Measurements from ENCODE around the gene TGFBR1. TPM values are rescaled to one million over a fixed set of nuclear protein-coding genes. Genes with fewer than 3 reads are reported as not detected.

TGFBR1 gene
- total RNA-seq, 2 donors from 2014 or later = 8.0 to 15.4 TPM

DNA sequence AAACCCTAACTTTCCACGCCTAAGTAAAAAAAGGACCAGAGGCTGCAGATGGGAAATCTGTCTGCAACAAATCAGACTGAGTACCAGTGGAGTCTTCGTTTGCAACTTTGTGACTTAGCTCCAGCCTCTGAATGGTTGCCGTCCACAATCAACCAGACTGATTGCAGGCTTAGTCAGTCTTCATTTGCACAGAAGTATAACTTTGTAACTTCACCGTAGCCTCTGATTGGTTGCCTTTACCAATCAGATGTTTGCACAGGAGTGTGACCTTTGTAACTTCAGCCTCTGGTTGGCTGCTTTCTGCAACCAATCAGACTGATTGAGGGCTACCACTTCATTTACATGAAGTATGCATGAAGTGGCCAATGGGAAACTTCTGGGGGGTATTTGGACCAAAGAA is 53.7 kb downstream of the TGFBR1 start:
- Histone ChIP-seq H3K9me3 (no peaks in the 10 kb centered on the region), H3K4me1 (no peaks in the 10 kb centered on the region), H3K36me3 (no peaks in the 10 kb centered on the region), H3K27ac (no peak overlapping the region), H3K27me3 (no peaks in the 10 kb centered on the region), H3K4me3 (no peak overlapping the region)
- no peak for DNase-seq (ENCODE audit: low spot score)
- TF ChIP-seq, protein P1, sequence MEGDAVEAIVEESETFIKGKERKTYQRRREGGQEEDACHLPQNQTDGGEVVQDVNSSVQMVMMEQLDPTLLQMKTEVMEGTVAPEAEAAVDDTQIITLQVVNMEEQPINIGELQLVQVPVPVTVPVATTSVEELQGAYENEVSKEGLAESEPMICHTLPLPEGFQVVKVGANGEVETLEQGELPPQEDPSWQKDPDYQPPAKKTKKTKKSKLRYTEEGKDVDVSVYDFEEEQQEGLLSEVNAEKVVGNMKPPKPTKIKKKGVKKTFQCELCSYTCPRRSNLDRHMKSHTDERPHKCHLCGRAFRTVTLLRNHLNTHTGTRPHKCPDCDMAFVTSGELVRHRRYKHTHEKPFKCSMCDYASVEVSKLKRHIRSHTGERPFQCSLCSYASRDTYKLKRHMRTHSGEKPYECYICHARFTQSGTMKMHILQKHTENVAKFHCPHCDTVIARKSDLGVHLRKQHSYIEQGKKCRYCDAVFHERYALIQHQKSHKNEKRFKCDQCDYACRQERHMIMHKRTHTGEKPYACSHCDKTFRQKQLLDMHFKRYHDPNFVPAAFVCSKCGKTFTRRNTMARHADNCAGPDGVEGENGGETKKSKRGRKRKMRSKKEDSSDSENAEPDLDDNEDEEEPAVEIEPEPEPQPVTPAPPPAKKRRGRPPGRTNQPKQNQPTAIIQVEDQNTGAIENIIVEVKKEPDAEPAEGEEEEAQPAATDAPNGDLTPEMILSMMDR (IDR thresholded peaks at IDR 0.05) = no peak

DNA sequence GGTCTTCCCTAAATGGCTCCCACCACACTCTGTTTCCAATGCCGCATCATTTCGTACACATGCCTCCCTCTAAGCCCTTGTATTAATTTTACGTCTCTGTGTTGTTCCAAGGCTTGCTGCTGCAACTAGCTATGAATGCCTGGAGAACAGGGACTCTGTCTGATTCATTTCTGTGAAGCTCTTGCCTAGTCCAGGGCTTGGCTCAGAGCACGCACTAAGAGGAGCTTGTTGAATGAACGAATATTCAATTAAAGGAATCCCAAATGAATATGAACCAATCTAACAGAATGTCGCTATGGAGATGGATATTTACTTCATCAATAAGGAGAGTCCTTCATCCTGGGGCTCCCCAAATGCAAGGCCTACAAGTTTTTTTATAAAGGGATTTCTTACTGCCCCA is 55.3 kb downstream of the TGFBR1 start:
- Histone ChIP-seq H3K4me1 (no peaks in the 10 kb centered on the region), H3K36me3 (no peaks in the 10 kb centered on the region), H3K27me3 (no peaks in the 10 kb centered on the region), H3K4me3 (no peak overlapping the region), H3K27ac (no peak overlapping the region), H3K9me3 (no peaks in the 10 kb centered on the region)
- TF ChIP-seq, protein P1 (IDR thresholded peaks at IDR 0.05) = no peak
- no peak for DNase-seq (ENCODE audit: low spot score)

DNA sequence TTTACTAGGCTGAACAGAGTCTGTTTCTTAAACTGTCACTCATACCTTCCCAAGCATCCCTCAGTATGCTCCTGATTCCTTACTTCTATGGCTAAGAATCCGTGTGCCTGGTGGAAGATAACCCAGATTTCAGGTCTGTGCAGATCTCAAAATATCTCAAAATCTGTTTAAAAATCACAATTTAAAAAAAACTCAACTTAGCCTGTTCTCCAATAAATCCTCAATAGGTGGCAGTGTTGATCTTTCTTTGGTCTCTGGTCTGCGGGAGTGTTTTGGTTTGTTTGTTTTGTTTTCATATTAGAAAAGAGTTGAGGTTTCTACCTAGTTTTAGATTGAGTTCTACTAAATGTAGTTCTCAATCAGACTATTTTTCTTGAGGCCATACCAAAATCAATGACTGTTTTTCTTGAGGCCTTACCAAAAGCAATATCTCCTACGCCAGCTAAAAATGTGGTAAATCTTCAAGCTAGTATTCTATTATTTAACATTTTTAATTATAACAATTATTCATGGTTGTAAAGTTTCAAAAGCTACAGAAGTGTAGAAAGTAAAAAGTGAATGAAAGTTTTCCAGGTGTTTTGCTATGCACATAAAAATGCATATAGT is 57.9 kb downstream of the TGFBR1 start:
- Histone ChIP-seq H3K9me3 (no peaks in the 10 kb centered on the region), H3K27ac (no peak overlapping the region), H3K36me3 (no peaks in the 10 kb centered on the region), H3K4me3 (no peak overlapping the region), H3K4me1 (no peaks in the 10 kb centered on the region), H3K27me3 (no peaks in the 10 kb centered on the region)
- TF ChIP-seq, protein P1 (IDR thresholded peaks at IDR 0.05) = peak in 1 of 2 donors; percentile 70
- no peak for DNase-seq (ENCODE audit: low spot score)

DNA sequence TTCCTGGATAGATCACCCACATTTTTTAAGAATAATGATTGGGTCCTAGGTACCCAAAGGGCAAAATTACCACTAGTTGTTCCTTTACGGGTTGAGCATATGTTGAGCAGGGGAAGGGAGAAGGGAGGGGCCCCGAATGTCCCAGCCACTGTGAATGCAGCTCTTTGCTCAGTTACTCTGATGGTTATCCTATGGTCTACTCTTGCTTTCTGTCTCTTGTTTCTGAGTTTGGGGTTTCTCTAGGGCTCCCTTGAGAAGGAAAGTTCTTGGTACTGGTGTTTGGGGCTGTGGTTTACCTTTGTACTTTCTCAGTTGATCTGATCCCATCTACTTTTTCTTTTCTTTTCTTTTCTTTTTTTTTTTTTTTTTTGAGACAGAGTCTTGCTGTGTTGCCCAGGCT is 61.2 kb downstream of the TGFBR1 start:
- Histone ChIP-seq H3K27ac (no peak overlapping the region), H3K9me3 (no peaks in the 10 kb centered on the region), H3K36me3 (no peaks in the 10 kb centered on the region), H3K27me3 (no peaks in the 10 kb centered on the region), H3K4me1 (no peaks in the 10 kb centered on the region), H3K4me3 (no peak overlapping the region)
- TF ChIP-seq, protein P1 (IDR thresholded peaks at IDR 0.05) = no peak
- no peak for DNase-seq (ENCODE audit: low spot score)

DNA sequence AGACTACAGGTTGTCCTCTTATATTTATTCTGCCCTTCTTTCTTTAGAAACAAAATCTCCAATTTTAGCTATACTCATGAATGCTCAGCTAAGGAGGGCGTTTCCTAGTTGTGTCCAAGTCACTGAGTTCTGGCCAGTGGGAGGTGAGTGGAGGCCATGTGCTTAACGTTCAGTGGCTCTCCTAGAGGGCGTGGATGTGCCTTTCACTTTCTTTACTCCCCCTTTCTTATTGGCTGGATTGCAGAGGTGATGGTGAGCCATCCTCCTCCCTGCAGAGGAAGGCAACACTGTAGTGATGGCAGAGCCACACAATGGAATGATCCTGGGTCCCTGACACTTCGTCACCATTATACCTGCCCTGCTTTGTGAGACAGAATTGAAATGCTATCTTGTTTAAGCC is 62.2 kb downstream of the TGFBR1 start:
- H3K4me3 ChIP-seq = no peak overlapping the region
- no peak overlapping the region for H3K27ac ChIP-seq
- H3K36me3 ChIP-seq = no peaks in the 10 kb centered on the region
- H3K27me3 ChIP-seq = no peaks in the 10 kb centered on the region
- H3K4me1 ChIP-seq = no peaks in the 10 kb centered on the region
- no peak for DNase-seq (ENCODE audit: low spot score)
- TF ChIP-seq, protein P1 (IDR thresholded peaks at IDR 0.05) = no peak
- H3K9me3 ChIP-seq = no peaks in the 10 kb centered on the region

DNA sequence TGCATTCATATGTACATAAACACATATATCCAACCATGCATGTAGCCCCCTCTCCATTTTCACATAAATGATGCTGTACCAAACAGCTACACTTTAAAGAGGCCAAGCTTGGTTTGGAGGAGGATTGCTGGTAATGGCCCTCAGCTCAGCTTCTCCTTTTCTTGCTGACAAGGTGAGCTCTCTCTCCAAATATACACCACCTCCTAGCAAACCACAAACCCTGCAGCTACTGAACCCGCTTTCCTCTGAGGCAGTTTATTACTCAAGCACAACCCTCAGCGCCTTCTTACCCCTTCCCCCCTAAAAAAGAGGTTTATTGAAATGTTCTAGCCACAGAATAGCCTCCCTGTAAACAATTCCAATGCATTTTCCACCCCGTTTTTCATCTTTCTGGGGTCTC is 62.8 kb downstream of the TGFBR1 start:
- no peaks in the 10 kb centered on the region for H3K4me1 ChIP-seq
- TF ChIP-seq, protein P1 (IDR thresholded peaks at IDR 0.05) = no peak
- H3K27me3 ChIP-seq = no peaks in the 10 kb centered on the region
- H3K36me3 ChIP-seq = no peaks in the 10 kb centered on the region
- no peak overlapping the region for H3K27ac ChIP-seq
- H3K4me3 ChIP-seq = no peak overlapping the region
- no peak for DNase-seq (ENCODE audit: low spot score)
- no peaks in the 10 kb centered on the region for H3K9me3 ChIP-seq

Measured in right atrium auricular region (tissue), 2 donors.